Breast epithelium (tissue), 4 donors: ENCODE results near the gene PANK1. TPM values are rescaled to one million over a fixed set of nuclear protein-coding genes. Genes with fewer than 3 reads are reported as not detected.

Source experiments
- DNase-seq, 2 donors: peaks; one replicate each; pipeline ENCODE4 v3.0.0-alpha.2; 2019; ENCODE audit warnings: low spot score in 2 of 2
- H3K27ac ChIP-seq, 2 donors: fragments of 200-600 bp; sonication (generic) in 1 of 2; one replicate each; pipeline ENCODE4 v1.5.1; 2016 to 2019; ENCODE audit warnings: mild to moderate bottlenecking in 1 of 2
- H3K27me3 ChIP-seq, 2 donors: fragments of 200-600 bp; sonication (generic) in 1 of 2; one replicate each; pipeline versions ENCODE4 v1.5.1 to v1.6.0; 2017 to 2019; ENCODE audit warnings: control low read depth in 1 of 2, mild to moderate bottlenecking in 1 of 2
- H3K36me3 ChIP-seq: fragments of 200-600 bp; one replicate; pipeline ENCODE4 v1.5.1; 2019
- H3K4me1 ChIP-seq, 2 donors: fragments of 200-600 bp; sonication (generic); one replicate each; pipeline ENCODE4 v1.5.1; 2016 to 2019; ENCODE audit warnings: control low read depth in 1 of 2
- H3K4me3 ChIP-seq, 3 donors: fragments of 200-600 bp; sonication (generic); 1 replicate in 2 of 3; 2 replicates in 1 of 3; pipeline ENCODE4 v1.5.1; 2016 to 2019; ENCODE audit warnings: mild to moderate bottlenecking in 3 of 3, moderate library complexity in 2 of 3
- H3K9me3 ChIP-seq, 2 donors: fragments of 200-600 bp; sonication (generic) in 1 of 2; one replicate each; pipeline ENCODE4 v1.5.1; 2016 to 2019; ENCODE audit warnings: control low read depth in 1 of 2
- CTCF ChIP-seq, 3 donors: fragments of 450-650 bp; IDR thresholded peaks; one replicate each; pipeline ENCODE4 v1.5.1; 2016 to 2017; ENCODE audit warnings: antibody characterized with exemption in 3 of 3, mild to moderate bottlenecking in 3 of 3, moderate library complexity in 3 of 3
- POLR2A ChIP-seq: fragments of 450-650 bp; IDR thresholded peaks from one replicate; pipeline ENCODE4 v1.6.1; 2016; ENCODE audit warnings: antibody characterized with exemption, mild to moderate bottlenecking, moderate library complexity
- POLR2AphosphoS5 ChIP-seq, 3 donors: sonication (generic); formaldehyde crosslinking; IDR thresholded peaks; one replicate each; pipeline ENCODE4 v1.6.1; 2017; ENCODE audit warnings: antibody characterized with exemption in 3 of 3
- intact Hi-C: fragments of 100-400 bp; cut with DNase I; formaldehyde crosslinking; loops from one replicate; pipeline ENCODE4 v1.15.1; 2023; ENCODE audit warnings: low total_unique reads
- total RNA-seq, 3 donors: library from RNA; depleted of rRNA; stranded (reverse); fragments of >200 nt; gene quantifications; one replicate each; pipeline ENCODE4 v1.1.0, GENCODE V29; 2016

PANK1 gene
- total RNA-seq, 3 donors from 2014 or later: 2.9 to 6.4 (median 5.1) TPM

- no peaks in the 10 kb centered on the region for H3K9me3 ChIP-seq
- no peaks in the 10 kb centered on the region for H3K36me3 ChIP-seq
- H3K27ac ChIP-seq: no peak overlapping the region
- TF ChIP-seq POLR2A (no peak), CTCF (IDR thresholded peaks at IDR 0.05) (no peak), POLR2AphosphoS5 (IDR thresholded peaks at IDR 0.05) (no peak)
- intact Hi-C loops: no loop called here
- H3K27me3 ChIP-seq: no peaks in the 10 kb centered on the region
- DNase-seq: no peak
- no peaks in the 10 kb centered on the region for H3K4me1 ChIP-seq
- no peak overlapping the region for H3K4me3 ChIP-seq
Measured at GRCh38 chr10:89669985-89670384, 24.9 kb upstream of the PANK1 start.

GRCh38 chr10:89668386-89669071, 23.5 kb upstream of the PANK1 start:
- Histone ChIP-seq H3K27ac (no peak overlapping the region), H3K4me3 (no peak overlapping the region), H3K4me1 (no peaks in the 10 kb centered on the region), H3K36me3 (no peaks in the 10 kb centered on the region), H3K27me3 (no peaks in the 10 kb centered on the region), H3K9me3 (no peaks in the 10 kb centered on the region)
- intact Hi-C loops: no loop called here
- no peak for DNase-seq
- TF ChIP-seq POLR2A: no peak

- no peaks in the 10 kb centered on the region for H3K9me3 ChIP-seq
- no peak overlapping the region for H3K4me3 ChIP-seq
- no peak for DNase-seq
- H3K36me3 ChIP-seq: no peaks in the 10 kb centered on the region
- no peak for TF ChIP-seq POLR2A
- TF ChIP-seq POLR2AphosphoS5 (IDR thresholded peaks at IDR 0.05): no peak
- TF ChIP-seq CTCF (IDR thresholded peaks at IDR 0.05): no peak
- no peaks in the 10 kb centered on the region for H3K27me3 ChIP-seq
- no peaks in the 10 kb centered on the region for H3K4me1 ChIP-seq
- intact Hi-C loops: no loop called here
- no peak overlapping the region for H3K27ac ChIP-seq
Measured at GRCh38 chr10:89666138-89666537, 21.1 kb upstream of the PANK1 start.

- DNase-seq: no peak
- intact Hi-C loops: no loop called here
- Histone ChIP-seq H3K4me3 (no peak overlapping the region), H3K9me3 (no peaks in the 10 kb centered on the region), H3K27me3 (no peaks in the 10 kb centered on the region), H3K27ac (no peak overlapping the region), H3K4me1 (no peaks in the 10 kb centered on the region), H3K36me3 (no peaks in the 10 kb centered on the region)
- TF ChIP-seq POLR2AphosphoS5 (IDR thresholded peaks at IDR 0.05) (no peak), POLR2A (no peak), CTCF (IDR thresholded peaks at IDR 0.05) (no peak)
Measured at GRCh38 chr10:89665302-89665701, 20.3 kb upstream of the PANK1 start.

- intact Hi-C loops: no loop called here
- H3K9me3 ChIP-seq: no peaks in the 10 kb centered on the region
- no peak overlapping the region for H3K27ac ChIP-seq
- TF ChIP-seq CTCF (IDR thresholded peaks at IDR 0.05): no peak
- TF ChIP-seq POLR2A: no peak
- no peak for TF ChIP-seq POLR2AphosphoS5 (IDR thresholded peaks at IDR 0.05)
- no peaks in the 10 kb centered on the region for H3K27me3 ChIP-seq
- no peak for DNase-seq
- no peak overlapping the region for H3K4me3 ChIP-seq
- H3K36me3 ChIP-seq: no peaks in the 10 kb centered on the region
- H3K4me1 ChIP-seq: no peaks in the 10 kb centered on the region
Measured at GRCh38 chr10:89664203-89664602, 19.2 kb upstream of the PANK1 start.
